ENCODE data around the gene RASGRP1.

- TF ChIP-seq POLR2A (IDR thresholded peaks at IDR 0.05; ENCODE audit: low read length) (no peak), GATA1 (IDR thresholded peaks at IDR 0.05; ENCODE audit: low read depth, low read length) (no peak)
Measured at GRCh38 chr15:38549222-38549621, 15.4 kb downstream of the RASGRP1 start.

Measured in erythroblast (primary cell).